PC-9 (cell line): Measurements from ENCODE around the gene PEAK3.

Experiments
- CTCF ChIP-seq: fragments of 200-600 bp; sonication (generic); conservative IDR thresholded peaks from 2 replicates; pipeline ENCODE4 v1.6.1; 2017; ENCODE audit warnings: mixed run types, antibody characterized with exemption, mild to moderate bottlenecking, moderate library complexity
- EZH2 ChIP-seq: fragments of 200-600 bp; sonication (generic); IDR thresholded peaks from 2 replicates; pipeline ENCODE4 v1.8.0; 2017; ENCODE audit warnings: antibody characterized with exemption, low read depth

GRCh38 chr19:2302319-2303210 lies 20.6 kb upstream of the PEAK3 start:
- TF ChIP-seq CTCF (no peak), EZH2 (no peak)
